Right lobe of liver (tissue), 4 donors: ENCODE results near the gene HEATR3.

Experiments used
- POLR2A ChIP-seq: fragments of 450-650 bp; IDR thresholded peaks from one replicate; pipeline ENCODE4 v1.6.1; 2017; ENCODE audit warnings: antibody characterized with exemption, mild to moderate bottlenecking
- TF ChIP-seq, protein P1 (sequence below), 4 donors: fragments of 200-600 bp in 3 of 4; fragments of 450-650 bp in 1 of 4; IDR thresholded peaks; one replicate each; pipeline versions ENCODE4 v1.5.1 to v1.8.0; 2016 to 2022; ENCODE audit warnings: antibody characterized with exemption in 4 of 4, mild to moderate bottlenecking in 2 of 4
- donor health status: DM: no; HTN: no; CAD: no.
- donor health status: DM: no; HTN: no; CAD: no.
- donor health status: DM: no; HTN: yes; CAD: no.

DNA sequence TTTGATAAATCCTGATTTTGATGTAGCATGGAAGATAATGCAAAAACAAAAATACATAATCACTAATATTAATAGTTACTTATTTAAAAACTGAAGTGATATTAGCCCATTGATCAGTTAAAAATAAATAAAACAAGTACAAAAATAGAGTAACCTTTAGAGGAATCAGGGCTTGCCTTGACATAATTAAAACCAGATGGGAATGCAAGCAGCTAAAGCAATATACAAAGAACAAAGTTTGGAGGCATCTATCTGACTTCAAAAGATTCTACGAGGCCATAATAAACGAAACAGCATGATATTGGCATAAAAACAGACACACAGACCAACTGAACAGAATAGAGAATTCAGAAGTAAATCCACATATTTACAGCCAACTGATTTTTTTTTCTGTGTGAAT is 15.0 kb upstream of the HEATR3 start:
- TF ChIP-seq, protein P1, sequence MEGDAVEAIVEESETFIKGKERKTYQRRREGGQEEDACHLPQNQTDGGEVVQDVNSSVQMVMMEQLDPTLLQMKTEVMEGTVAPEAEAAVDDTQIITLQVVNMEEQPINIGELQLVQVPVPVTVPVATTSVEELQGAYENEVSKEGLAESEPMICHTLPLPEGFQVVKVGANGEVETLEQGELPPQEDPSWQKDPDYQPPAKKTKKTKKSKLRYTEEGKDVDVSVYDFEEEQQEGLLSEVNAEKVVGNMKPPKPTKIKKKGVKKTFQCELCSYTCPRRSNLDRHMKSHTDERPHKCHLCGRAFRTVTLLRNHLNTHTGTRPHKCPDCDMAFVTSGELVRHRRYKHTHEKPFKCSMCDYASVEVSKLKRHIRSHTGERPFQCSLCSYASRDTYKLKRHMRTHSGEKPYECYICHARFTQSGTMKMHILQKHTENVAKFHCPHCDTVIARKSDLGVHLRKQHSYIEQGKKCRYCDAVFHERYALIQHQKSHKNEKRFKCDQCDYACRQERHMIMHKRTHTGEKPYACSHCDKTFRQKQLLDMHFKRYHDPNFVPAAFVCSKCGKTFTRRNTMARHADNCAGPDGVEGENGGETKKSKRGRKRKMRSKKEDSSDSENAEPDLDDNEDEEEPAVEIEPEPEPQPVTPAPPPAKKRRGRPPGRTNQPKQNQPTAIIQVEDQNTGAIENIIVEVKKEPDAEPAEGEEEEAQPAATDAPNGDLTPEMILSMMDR (IDR thresholded peaks at IDR 0.05) = no peak
- TF ChIP-seq POLR2A = no peak
